GM19240 (cell line): Measurements from ENCODE around the gene FRRS1.
"Not testable (repeated sequence)": the region's sequence is repeated elsewhere in the genome, so short reads cannot be mapped to it uniquely, and the experiment has no call there.

ENCODE experiments used
- DNase-seq: peaks from one replicate; pipeline ENCODE4 v3.0.0; 2011; ENCODE audit warnings: low spot score; ENCODE audit not compliant: insufficient read length

FRRS1 gene

DNA sequence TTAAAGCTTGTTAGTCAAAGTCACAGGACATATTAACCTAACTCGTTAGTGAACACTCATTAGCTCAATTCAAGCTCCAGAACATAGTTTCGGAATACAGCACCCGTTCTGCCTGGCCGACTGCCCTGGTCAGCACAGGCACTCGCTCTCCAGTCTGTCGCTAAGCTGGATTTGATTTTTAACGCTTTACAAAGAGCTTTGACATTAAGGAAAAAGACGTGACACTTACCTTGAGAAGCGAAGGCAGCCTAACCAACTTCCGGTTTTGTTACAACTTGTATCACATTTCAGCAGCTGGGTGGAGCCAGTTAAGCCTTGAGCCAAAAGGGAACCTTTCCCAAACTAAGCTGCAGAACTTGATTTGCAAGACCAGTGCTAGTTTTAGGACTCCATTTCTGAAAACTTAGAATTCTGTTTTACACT lies at the start of gene FRRS1:
Gene FRRS1 (minus strand): TSS at position 258 of the 423 bp plus-strand sequence. CDS start 17,867 bp downstream, outside the sequence.
- DNase-seq = peak; percentile 25

GRCh38 chr1:99814373-99814900 lies 48.0 kb upstream of the FRRS1 start:
- DNase-seq = no peak

GRCh38 chr1:99811747-99812146 lies 45.3 kb upstream of the FRRS1 start:
- no peak for DNase-seq

GRCh38 chr1:99811075-99811474 lies 44.6 kb upstream of the FRRS1 start:
- no peak for DNase-seq

DNA sequence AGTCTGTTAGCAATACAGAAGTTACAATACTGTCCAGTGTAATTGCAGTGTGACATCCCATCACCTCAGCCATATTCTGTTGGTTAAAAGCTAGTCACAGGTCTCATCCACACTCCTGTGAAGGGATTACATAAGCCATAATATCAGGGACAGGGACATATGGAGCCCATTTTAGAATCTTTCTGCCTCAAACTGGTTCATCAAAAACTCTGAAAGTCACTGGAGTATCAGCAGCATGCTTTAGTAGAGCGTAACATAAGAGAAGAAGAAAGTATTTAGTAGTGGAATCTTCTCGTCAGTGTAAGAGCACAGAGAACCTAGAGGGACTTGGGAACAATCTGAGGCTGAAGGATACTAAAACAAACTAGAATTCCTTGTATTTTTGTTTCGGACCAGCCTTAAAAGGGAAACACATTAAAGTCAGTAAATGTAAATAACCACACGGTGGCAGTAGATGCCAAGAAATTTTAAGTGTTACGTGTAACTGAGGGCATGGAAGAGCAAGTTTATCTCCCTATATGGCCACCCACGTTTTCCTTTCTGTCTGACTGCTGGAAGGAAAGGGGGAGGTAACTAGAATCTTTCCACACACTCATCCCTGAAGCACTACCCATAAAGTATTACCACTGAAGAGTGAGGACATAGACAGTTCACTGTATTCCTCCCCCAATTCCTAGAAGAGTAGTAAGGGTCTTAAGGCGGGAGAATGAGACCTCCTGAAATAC lies 42.1 kb upstream of the FRRS1 start:
- DNase-seq = peak; percentile 54

GRCh38 chr1:99806882-99807281 lies 40.4 kb upstream of the FRRS1 start:
- DNase-seq = no peak

GRCh38 chr1:99801584-99801983 lies 35.1 kb upstream of the FRRS1 start:
- no peak for DNase-seq

DNA sequence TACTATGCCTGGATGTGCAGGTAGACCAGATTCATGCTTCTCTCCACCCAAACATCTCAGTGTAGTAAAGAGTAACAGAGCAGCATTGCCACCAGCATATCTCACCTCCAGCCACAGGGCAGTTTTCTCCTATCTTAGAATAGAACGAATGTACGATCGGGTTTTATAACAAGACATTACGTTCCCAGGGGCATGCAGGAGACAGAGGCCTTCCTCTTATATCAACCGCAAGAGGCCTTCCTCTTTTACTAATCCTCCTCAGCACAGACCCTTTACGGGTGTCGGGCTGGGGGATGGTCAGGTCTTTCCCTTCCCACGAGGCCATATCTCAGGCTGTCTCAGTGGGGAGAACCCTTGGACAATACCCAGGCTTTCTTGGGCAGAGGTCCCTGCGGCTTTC lies 27.4 kb upstream of the FRRS1 start:
- DNase-seq = not testable (repeated sequence)

DNA sequence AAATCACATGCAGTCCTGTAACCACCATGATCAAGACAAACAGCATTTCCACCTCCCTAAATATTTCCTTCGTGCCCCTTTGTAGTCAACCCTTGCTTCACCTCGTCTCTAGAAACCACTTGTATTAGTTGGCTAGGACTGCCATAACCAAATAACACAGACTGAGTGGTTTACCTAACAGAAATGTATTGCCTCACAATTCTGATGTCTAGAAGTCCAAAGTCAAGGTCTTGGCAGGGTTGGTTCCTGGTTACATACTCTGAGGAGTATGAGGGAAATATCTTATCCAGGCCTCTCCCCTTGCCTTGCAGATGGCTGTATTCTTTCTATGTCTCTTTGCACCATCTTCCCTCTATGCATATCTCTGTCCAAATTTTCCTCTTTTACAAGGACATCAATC lies 23.3 kb upstream of the FRRS1 start:
- DNase-seq = no peak

GRCh38 chr1:99788896-99789295 lies 22.5 kb upstream of the FRRS1 start:
- no peak for DNase-seq

GRCh38 chr1:99786751-99787501 lies 20.5 kb upstream of the FRRS1 start:
- no peak for DNase-seq

DNA sequence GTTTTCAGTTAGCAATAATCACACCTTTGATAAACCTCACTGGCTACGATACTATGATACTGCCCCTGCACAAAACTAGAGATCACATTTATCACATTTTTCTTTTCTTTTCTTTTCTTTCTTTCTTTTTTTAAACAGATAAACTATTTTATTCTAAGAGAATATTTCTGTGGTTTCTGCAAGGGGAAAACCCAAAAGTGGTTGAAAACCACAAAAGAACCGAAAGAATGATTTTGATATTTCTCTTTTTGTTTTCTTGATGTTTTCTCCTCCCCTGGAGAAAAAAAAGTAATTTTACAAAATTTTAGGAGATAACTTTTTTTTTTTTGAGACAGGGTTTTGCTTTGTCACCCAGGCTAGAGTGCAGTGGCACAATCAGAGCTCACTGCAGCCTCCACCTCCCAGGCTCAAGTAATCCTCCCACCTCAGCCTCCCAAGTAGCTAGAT lies 18.4 kb upstream of the FRRS1 start:
- no peak for DNase-seq

GRCh38 chr1:99784143-99784542 lies 17.7 kb upstream of the FRRS1 start:
- no peak for DNase-seq

- no peak for DNase-seq
Observed at GRCh38 chr1:99782920-99783319, 16.5 kb upstream of the FRRS1 start.

DNA sequence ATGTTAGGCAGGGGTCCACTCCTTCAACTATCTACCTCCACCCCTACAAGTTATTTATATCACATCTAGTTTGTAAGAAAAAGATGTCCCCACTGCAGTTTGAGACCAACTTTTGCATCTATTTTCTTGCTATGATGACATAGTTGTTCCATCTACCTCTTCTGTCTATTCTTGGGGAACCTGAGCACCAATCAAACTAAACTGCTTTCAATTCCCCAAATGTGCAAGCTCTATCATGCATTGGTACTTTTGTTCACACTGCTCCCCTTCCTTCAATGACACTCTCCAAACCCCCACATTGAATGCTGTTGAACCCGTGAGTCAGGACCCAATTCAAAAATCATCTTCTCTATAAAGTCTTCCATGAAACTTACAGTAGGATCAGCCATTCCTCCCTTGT lies 16.0 kb upstream of the FRRS1 start:
- no peak for DNase-seq

GRCh38 chr1:99781798-99782197 lies 15.4 kb upstream of the FRRS1 start:
- no peak for DNase-seq

DNA sequence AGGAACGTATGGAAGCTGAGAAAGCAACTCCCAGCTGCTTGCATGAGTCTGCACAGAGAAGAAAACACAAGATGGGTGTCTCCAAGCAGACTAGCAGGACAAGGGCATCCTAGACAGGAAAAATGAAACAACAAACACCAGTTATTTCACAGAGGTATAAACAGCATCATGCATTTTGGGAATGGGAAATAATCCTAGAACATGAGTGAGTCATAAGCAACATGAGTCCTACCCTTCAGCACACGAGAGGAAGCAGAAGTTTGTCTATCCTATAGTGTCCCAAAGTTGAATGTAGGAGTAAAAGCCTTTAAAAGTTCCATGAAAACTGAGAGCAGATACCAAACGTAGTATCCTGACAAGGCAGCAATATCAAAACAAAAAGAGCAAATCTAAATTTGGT lies 11.3 kb upstream of the FRRS1 start:
- no peak for DNase-seq

DNA sequence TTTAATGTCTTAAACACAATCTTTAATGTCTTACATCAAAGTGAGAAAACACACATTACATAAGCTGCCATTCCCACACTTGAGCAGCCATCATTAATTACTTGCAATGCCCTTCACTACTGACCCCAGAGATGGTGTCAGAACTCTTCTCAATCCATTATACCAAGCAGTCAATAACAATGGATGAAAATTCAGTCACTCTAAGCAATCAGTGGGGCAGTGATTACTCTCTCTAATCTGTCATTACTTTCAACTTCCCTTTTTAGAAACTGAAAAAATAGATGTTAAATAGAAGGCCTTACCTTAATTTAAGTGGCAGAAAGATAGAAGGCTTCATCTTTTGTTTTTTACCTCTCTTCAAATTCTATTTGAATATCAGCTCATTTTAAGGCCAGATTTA lies 9.7 kb upstream of the FRRS1 start:
- no peak for DNase-seq

- no peak for DNase-seq
Observed at GRCh38 chr1:99772809-99773208, 6.4 kb upstream of the FRRS1 start.

DNA sequence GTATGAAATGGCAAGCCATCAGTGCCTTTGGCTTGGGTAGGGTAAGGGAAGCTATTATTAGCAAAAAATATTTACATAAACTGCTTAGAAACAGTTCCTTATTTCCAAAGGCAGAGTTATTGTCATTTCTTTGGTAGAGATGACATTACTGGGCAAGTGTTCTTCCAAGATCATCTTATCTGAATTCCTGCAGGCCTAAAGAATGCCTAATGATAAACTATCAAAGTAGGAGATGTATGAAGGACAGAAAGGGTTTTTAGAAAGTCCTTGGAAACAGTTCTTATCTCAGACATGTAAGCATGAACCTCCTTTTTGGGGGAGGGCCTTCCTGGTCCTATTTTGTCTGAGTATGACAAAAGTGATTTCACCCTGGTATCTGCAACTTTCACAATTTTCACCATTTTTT lies 5.1 kb upstream of the FRRS1 start:
- DNase-seq = no peak

GRCh38 chr1:99768524-99769245 lies 2.2 kb upstream of the FRRS1 start:
- no peak for DNase-seq

GRCh38 chr1:99768104-99768503 lies 1.7 kb upstream of the FRRS1 start:
- no peak for DNase-seq
